A673 (cell line): ENCODE results near the gene DPP7. TPM values are rescaled to one million over a fixed set of nuclear protein-coding genes. Genes with fewer than 3 reads are reported as not detected.

Experiments
- BruUV-seq: library from RNA; stranded (reverse); fragments of 400-500 nt; replicated peaks from 2 replicates; lab custom pipeline; 2021; lab: Mats Ljungman, UMichigan
- CTCF ChIA-PET: fragments of 300-600 bp; sonication (Branson Sonifier 250); formaldehyde crosslinking; loops from one replicate; lab custom pipeline; 2022; ENCODE audit warnings: antibody characterized with exemption; lab: Charles Lee
- POLR2A ChIA-PET: fragments of 300-600 bp; sonication (Branson Sonifier 250); formaldehyde crosslinking; loops from one replicate; lab custom pipeline; 2022; ENCODE audit warnings: antibody characterized with exemption; ENCODE audit not compliant: low non-redundant PET; lab: Charles Lee
- DNase-seq: peaks from one replicate; pipeline ENCODE4 v3.0.0-alpha.2; 2015; ENCODE audit warnings: low spot score
- H3K27ac ChIP-seq: fragments of 200-600 bp; sonication (generic); 2 replicates; pipeline ENCODE4 v1.5.1; 2016; ENCODE audit warnings: mixed run types, low read depth, mild to moderate bottlenecking, mixed read lengths, antibody characterized with exemption, low read length; ENCODE audit not compliant: poor library complexity, severe bottlenecking
- H3K27me3 ChIP-seq: fragments of 200-600 bp; sonication (generic); replicated peaks from 2 replicates; pipeline ENCODE4 v1.6.1; 2017; ENCODE audit warnings: mixed run types, low read depth, mild to moderate bottlenecking, mixed read lengths, antibody characterized with exemption, low read length; ENCODE audit not compliant: insufficient read depth, poor library complexity
- H3K36me3 ChIP-seq: fragments of 200-600 bp; sonication (generic); 2 replicates; pipeline ENCODE4 v1.6.1; 2016; ENCODE audit warnings: mixed run types, mild to moderate bottlenecking, mixed read lengths, antibody characterized with exemption, low read length; ENCODE audit not compliant: insufficient read depth, poor library complexity, severe bottlenecking
- H3K4me1 ChIP-seq: fragments of 200-600 bp; sonication (generic); 2 replicates; pipeline ENCODE4 v1.6.1; 2017; ENCODE audit warnings: mixed run types, mild to moderate bottlenecking, mixed read lengths, antibody characterized with exemption, low read length; ENCODE audit not compliant: insufficient read depth, poor library complexity, severe bottlenecking
- H3K4me3 ChIP-seq: fragments of 200-600 bp; sonication (generic); 2 replicates; pipeline ENCODE4 v1.5.1; 2016; ENCODE audit warnings: low read depth, mixed run types, mild to moderate bottlenecking, mixed read lengths, low read length; ENCODE audit not compliant: poor library complexity, severe bottlenecking
- H3K9me3 ChIP-seq: fragments of 200-600 bp; sonication (generic); 2 replicates; pipeline ENCODE4 v1.6.1; 2016; ENCODE audit warnings: mixed run types, low read depth, mild to moderate bottlenecking, mixed read lengths, antibody characterized with exemption, low read length; ENCODE audit not compliant: poor library complexity, severe bottlenecking
- CTCF ChIP-seq: fragments of 300-800, 200-600 bp; sonication (generic); conservative IDR thresholded peaks from 2 replicates; pipeline ENCODE4 v1.5.1; 2017; ENCODE audit warnings: low read depth, mild to moderate bottlenecking, antibody characterized with exemption, low read length, moderate library complexity, mixed read lengths
- EZH2 ChIP-seq: fragments of 200-600 bp; sonication (generic); IDR thresholded peaks from 2 replicates; pipeline ENCODE4 v1.6.1; 2017; ENCODE audit warnings: borderline replicate concordance, low read depth, mild to moderate bottlenecking, mixed read lengths, antibody characterized with exemption, low read length; ENCODE audit not compliant: poor library complexity, severe bottlenecking
- intact Hi-C: fragments of 100-400 bp; cut with micrococcal nuclease; formaldehyde crosslinking; loops from one replicate; pipeline ENCODE4 v1.10.0; 2022; ENCODE audit not compliant: unreplicated experiment
- total RNA-seq: library from RNA; stranded (reverse); gene quantifications from 2 replicates; pipeline ENCODE4 v1.2.3, GENCODE V29; 2021

DPP7 gene
- total RNA-seq, 1 experiment from 2014 or later = 120 TPM

- Histone ChIP-seq H3K4me3 (no peak overlapping the region), H3K4me1 (peaks cover 14% of the 10 kb centered on the region), H3K27ac (no peak overlapping the region), H3K9me3 (no peaks in the 10 kb centered on the region), H3K36me3 (peaks cover 5% of the 10 kb centered on the region), H3K27me3 (no peaks in the 10 kb centered on the region)
- BruUV-seq = no TSS peak
- TF ChIP-seq EZH2 (no peak), CTCF (no peak)
- POLR2A ChIA-PET = no interaction called here
- CTCF ChIA-PET = no interaction called here
- intact Hi-C loops = no loop called here
- DNase-seq = no peak
These were observed 39.2 kb downstream of the DPP7 start for GRCh38 chr9:137075275-137075775.

GRCh38 chr9:137074657-137075274 lies 39.8 kb downstream of the DPP7 start:
- POLR2A ChIA-PET = no interaction called here

GRCh38 chr9:137073992-137074399 lies 40.5 kb downstream of the DPP7 start:
- no peak overlapping the region for H3K27ac ChIP-seq
- no peak overlapping the region for H3K4me3 ChIP-seq
- POLR2A ChIA-PET = no interaction called here
- intact Hi-C loops = no loop called here
- no peak for DNase-seq
- H3K36me3 ChIP-seq = peaks cover under 1% of the 10 kb centered on the region
- BruUV-seq = no TSS peak
- CTCF ChIA-PET = no interaction called here
- TF ChIP-seq CTCF (no peak), EZH2 (no peak)
- H3K9me3 ChIP-seq = no peaks in the 10 kb centered on the region
- H3K4me1 ChIP-seq = peaks cover 19% of the 10 kb centered on the region
- H3K27me3 ChIP-seq = no peaks in the 10 kb centered on the region

More at GRCh38 chr9:137074657-137075274, 39.8 kb downstream of the DPP7 start:
- DNase-seq = no peak
- no TSS peak for BruUV-seq
- H3K4me3 ChIP-seq = no peak overlapping the region
- peaks cover 14% of the 10 kb centered on the region for H3K4me1 ChIP-seq
- H3K36me3 ChIP-seq = peaks cover 5% of the 10 kb centered on the region
- TF ChIP-seq EZH2 (no peak), CTCF (no peak)
- H3K27me3 ChIP-seq = no peaks in the 10 kb centered on the region
- H3K9me3 ChIP-seq = no peaks in the 10 kb centered on the region
- H3K27ac ChIP-seq = no peak overlapping the region
- CTCF ChIA-PET = no interaction called here
- intact Hi-C loops = no loop called here
